ENCODE measurements around the gene PARD6A.

The PARD6A gene

GRCh38 chr16:67694611-67695010 is 33.9 kb downstream of the PARD6A start:
- no peak for DNase-seq

- DNase-seq = no peak
Observed at GRCh38 chr16:67697422-67698185, 36.8 kb downstream of the PARD6A start.

GRCh38 chr16:67699265-67699664 is 38.5 kb downstream of the PARD6A start:
- no peak for DNase-seq

GRCh38 chr16:67701420-67701819 is 40.7 kb downstream of the PARD6A start:
- no peak for DNase-seq

- no peak for DNase-seq
Observed at GRCh38 chr16:67702130-67702529, 41.4 kb downstream of the PARD6A start.

GRCh38 chr16:67703626-67704025 is 42.9 kb downstream of the PARD6A start:
- no peak for DNase-seq

GRCh38 chr16:67704110-67704509 is 43.4 kb downstream of the PARD6A start:
- no peak for DNase-seq

GRCh38 chr16:67707210-67707609 is 46.5 kb downstream of the PARD6A start:
- no peak for DNase-seq

GRCh38 chr16:67707790-67708189 is 47.0 kb downstream of the PARD6A start:
- no peak for DNase-seq

GRCh38 chr16:67708368-67708771 is 47.6 kb downstream of the PARD6A start:
- DNase-seq = no peak

- DNase-seq = no peak
Observed at GRCh38 chr16:67709050-67709449, 48.3 kb downstream of the PARD6A start.

- DNase-seq = no peak
Observed at GRCh38 chr16:67710607-67711006, 49.8 kb downstream of the PARD6A start.
